T47D (cell line): Measurements from ENCODE around the gene GMDS.

ENCODE experiments used
- DNase-seq, 2 experiments: peaks; one replicate each; pipeline versions ENCODE4 v3.0.0 to v3.0.0-alpha.2; 2011 to 2012; ENCODE audit warnings: low read depth in 1 of 2, low spot score in 1 of 2
- JUND ChIP-seq: IDR thresholded peaks from 2 replicates; pipeline ENCODE4 v1.6.1; 2012; ENCODE audit warnings: low read depth
- in situ Hi-C: cut with HindIII; loops from 2 replicates; pipeline ENCODE4 v1.10.0; 2016; ENCODE audit warnings: low sequenced_read_pairs, low pct_unique_long_range_greater_than_20kb

The GMDS gene

GRCh38 chr6:1623769-1624057, 621.7 kb downstream of the GMDS start:
- in situ Hi-C loops: no loop called here
- DNase-seq: no peak
- no peak for TF ChIP-seq JUND

GRCh38 chr6:1622851-1623768, 622.3 kb downstream of the GMDS start:
- in situ Hi-C loops: no loop called here

GRCh38 chr6:1622220-1622850, 623.1 kb downstream of the GMDS start:
- in situ Hi-C loops: no loop called here
- TF ChIP-seq JUND: no peak
- no peak for DNase-seq

More at GRCh38 chr6:1622851-1623768, 622.3 kb downstream of the GMDS start:
- no peak for DNase-seq
- TF ChIP-seq JUND: no peak

GRCh38 chr6:1621070-1621701, 624.2 kb downstream of the GMDS start:
- no peak for DNase-seq
- in situ Hi-C loops: no loop called here
- no peak for TF ChIP-seq JUND

GRCh38 chr6:1620504-1621069, 624.8 kb downstream of the GMDS start:
- no peak for TF ChIP-seq JUND
- in situ Hi-C loops: no loop called here
- DNase-seq: no peak

- no peak for TF ChIP-seq JUND
- no peak for DNase-seq
- in situ Hi-C loops: no loop called here
Observed at GRCh38 chr6:1619673-1620503, 625.5 kb downstream of the GMDS start.

- no peak for TF ChIP-seq JUND
- in situ Hi-C loops: no loop called here
- no peak for DNase-seq
Observed at GRCh38 chr6:1619098-1619672, 626.2 kb downstream of the GMDS start.

GRCh38 chr6:1618311-1619097, 626.9 kb downstream of the GMDS start:
- no peak for TF ChIP-seq JUND
- DNase-seq: no peak
- in situ Hi-C loops: no loop called here

GRCh38 chr6:1617466-1618310, 627.7 kb downstream of the GMDS start:
- in situ Hi-C loops: no loop called here
- TF ChIP-seq JUND: no peak
- no peak for DNase-seq

GRCh38 chr6:1616701-1617463, 628.5 kb downstream of the GMDS start:
- DNase-seq: no peak
- in situ Hi-C loops: no loop called here
- no peak for TF ChIP-seq JUND
